HL-60 (cell line): ENCODE results near the gene C6orf136.

Experiments used
- GABPA ChIP-seq: IDR thresholded peaks from 2 replicates; pipeline ENCODE4 v1.6.1; 2012; ENCODE audit warnings: low read depth
- POLR2AphosphoS5 ChIP-seq: IDR thresholded peaks from 2 replicates; pipeline ENCODE4 v1.6.1; 2012; ENCODE audit warnings: low read depth
- REST ChIP-seq: IDR thresholded peaks from 2 replicates; pipeline ENCODE4 v1.6.1; 2012; ENCODE audit warnings: low read depth; ENCODE audit not compliant: insufficient replicate concordance
- SPI1 ChIP-seq: IDR thresholded peaks from 2 replicates; pipeline ENCODE4 v1.6.1; 2012; ENCODE audit warnings: low read depth, mild to moderate bottlenecking, borderline replicate concordance
- TF ChIP-seq, protein P1 (sequence below): IDR thresholded peaks from one replicate; pipeline ENCODE4 v1.5.1; 2011; ENCODE audit warnings: low read length, control low read depth, inconsistent platforms; ENCODE audit not compliant: insufficient read depth

DNA sequence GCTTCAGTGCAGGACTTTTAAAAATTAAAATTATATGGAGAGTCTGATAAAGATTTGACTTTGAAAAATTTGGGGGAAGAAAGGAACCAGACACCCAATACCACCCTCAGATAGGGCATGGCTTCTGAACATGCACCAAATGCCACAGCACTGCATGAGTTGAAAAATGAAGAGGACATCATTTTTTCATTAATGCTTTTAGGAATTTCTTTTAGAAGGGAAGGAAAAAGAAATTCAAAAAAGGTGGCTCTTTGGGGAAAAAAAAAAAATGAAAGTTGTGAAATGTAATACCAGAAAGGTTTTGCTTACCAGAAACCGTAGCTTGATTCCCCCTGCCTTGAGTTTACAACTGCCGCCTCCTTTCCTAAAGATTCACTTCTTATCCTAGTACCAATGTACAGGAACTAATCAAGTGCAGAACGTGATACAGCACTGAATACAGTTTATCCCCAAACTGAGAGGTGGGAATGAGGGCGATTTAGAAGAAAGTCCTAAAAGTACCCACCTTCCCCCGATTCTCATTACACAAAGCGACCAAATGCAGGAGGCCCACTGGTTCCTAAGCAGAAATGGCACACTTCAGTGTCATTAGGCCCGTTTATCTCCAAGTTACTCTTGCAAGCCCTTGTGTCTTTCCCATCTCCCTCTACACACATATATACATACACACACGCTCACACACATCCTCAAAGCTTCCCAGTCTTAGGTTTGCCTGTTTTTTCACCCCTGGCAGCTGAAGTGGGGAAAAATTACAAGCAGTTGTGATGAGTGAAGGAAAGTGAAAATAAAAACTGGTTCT is 32.7 kb upstream of the C6orf136 start:
- TF ChIP-seq, protein P1, sequence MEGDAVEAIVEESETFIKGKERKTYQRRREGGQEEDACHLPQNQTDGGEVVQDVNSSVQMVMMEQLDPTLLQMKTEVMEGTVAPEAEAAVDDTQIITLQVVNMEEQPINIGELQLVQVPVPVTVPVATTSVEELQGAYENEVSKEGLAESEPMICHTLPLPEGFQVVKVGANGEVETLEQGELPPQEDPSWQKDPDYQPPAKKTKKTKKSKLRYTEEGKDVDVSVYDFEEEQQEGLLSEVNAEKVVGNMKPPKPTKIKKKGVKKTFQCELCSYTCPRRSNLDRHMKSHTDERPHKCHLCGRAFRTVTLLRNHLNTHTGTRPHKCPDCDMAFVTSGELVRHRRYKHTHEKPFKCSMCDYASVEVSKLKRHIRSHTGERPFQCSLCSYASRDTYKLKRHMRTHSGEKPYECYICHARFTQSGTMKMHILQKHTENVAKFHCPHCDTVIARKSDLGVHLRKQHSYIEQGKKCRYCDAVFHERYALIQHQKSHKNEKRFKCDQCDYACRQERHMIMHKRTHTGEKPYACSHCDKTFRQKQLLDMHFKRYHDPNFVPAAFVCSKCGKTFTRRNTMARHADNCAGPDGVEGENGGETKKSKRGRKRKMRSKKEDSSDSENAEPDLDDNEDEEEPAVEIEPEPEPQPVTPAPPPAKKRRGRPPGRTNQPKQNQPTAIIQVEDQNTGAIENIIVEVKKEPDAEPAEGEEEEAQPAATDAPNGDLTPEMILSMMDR = no peak
- no peak for TF ChIP-seq REST
- peak; percentile 44; the same call in 1 of the 2 replicates for TF ChIP-seq POLR2AphosphoS5
- TF ChIP-seq GABPA = no peak
- TF ChIP-seq SPI1 = no peak
